HG02943 (cell line): ENCODE measurements around the gene GABRD.

Source experiments
- ATAC-seq: cut with Tn5 transposase; IDR thresholded peaks from one replicate; pipeline ENCODE4 v1.9.1; 2021; ENCODE audit warnings: mild to moderate bottlenecking, low read depth, moderate library complexity; ENCODE audit not compliant: unreplicated experiment

The GABRD gene

GRCh38 chr1:2014741-2015735 lies 4.1 kb upstream of the GABRD start:
- no peak for ATAC-seq

- no peak for ATAC-seq
These were observed 3.0 kb upstream of the GABRD start for GRCh38 chr1:2016123-2016522.

GRCh38 chr1:2018217-2019171 lies 651 bp upstream of the GABRD start:
- no peak for ATAC-seq

GRCh38 chr1:2019571-2020309 lies 595 bp downstream of the GABRD start:
- ATAC-seq = no peak

- no peak for ATAC-seq
These were observed 1.1 kb downstream of the GABRD start for GRCh38 chr1:2020310-2020655.

GRCh38 chr1:2021550-2021949 lies 2.4 kb downstream of the GABRD start:
- no peak for ATAC-seq

- no peak for ATAC-seq
These were observed 3.1 kb downstream of the GABRD start for GRCh38 chr1:2022063-2022770.

- no peak for ATAC-seq
These were observed 4.0 kb downstream of the GABRD start for GRCh38 chr1:2023187-2023586.

- no peak for ATAC-seq
These were observed 5.3 kb downstream of the GABRD start for GRCh38 chr1:2024451-2024850.

GRCh38 chr1:2024887-2025286 lies 5.7 kb downstream of the GABRD start:
- ATAC-seq = no peak

- ATAC-seq = no peak
These were observed 6.4 kb downstream of the GABRD start for GRCh38 chr1:2025491-2025981.

GRCh38 chr1:2027961-2028583 lies 8.9 kb downstream of the GABRD start:
- ATAC-seq = no peak

- ATAC-seq = no peak
These were observed 9.9 kb downstream of the GABRD start for GRCh38 chr1:2028870-2029560.

- no peak for ATAC-seq
These were observed 10.4 kb downstream of the GABRD start for GRCh38 chr1:2029561-2029960.

GRCh38 chr1:2030076-2030871 lies 11.1 kb downstream of the GABRD start:
- no peak for ATAC-seq

- no peak for ATAC-seq
These were observed 12.7 kb downstream of the GABRD start for GRCh38 chr1:2031546-2032540.

- ATAC-seq = no peak
These were observed 13.6 kb downstream of the GABRD start for GRCh38 chr1:2032737-2033136.
